HFF-Myc (cell line): ENCODE measurements around the gene UBTD1.

Experiments
- DNase-seq: peaks from one replicate; pipeline ENCODE4 v3.0.0-alpha.2; 2011; ENCODE audit warnings: low read depth; ENCODE audit errors: extremely low read depth
- H3K4me3 ChIP-seq: replicated peaks from 2 replicates; pipeline ENCODE4 v1.5.1; 2011; ENCODE audit warnings: low read depth, mild to moderate bottlenecking, control low read depth, low read length
- TF ChIP-seq, protein P1 (sequence below): IDR thresholded peaks from 2 replicates; pipeline ENCODE4 v1.5.1; 2012; ENCODE audit warnings: mild to moderate bottlenecking, low read depth, low read length, control low read depth; ENCODE audit errors: missing control alignments

The UBTD1 gene

DNA sequence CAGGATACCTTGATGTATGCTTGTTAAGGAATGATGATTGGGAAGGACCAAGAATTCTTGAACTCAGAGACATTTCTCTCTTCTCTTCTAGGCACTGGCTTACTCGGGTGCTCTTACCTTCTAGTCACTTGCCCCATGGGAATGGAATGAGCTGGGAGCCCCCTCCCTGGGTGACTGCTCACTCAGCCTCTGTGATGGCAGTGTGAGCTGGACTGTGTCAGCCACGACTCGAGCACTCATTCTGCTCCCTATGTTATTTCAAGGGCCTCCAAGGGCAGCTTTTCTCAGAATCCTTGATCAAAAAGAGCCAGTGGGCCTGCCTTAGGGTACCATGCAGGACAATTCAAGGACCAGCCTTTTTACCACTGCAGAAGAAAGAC, 42.0 kb upstream of the UBTD1 start:
- no peak overlapping the region for H3K4me3 ChIP-seq
- DNase-seq: no peak
- TF ChIP-seq, protein P1, sequence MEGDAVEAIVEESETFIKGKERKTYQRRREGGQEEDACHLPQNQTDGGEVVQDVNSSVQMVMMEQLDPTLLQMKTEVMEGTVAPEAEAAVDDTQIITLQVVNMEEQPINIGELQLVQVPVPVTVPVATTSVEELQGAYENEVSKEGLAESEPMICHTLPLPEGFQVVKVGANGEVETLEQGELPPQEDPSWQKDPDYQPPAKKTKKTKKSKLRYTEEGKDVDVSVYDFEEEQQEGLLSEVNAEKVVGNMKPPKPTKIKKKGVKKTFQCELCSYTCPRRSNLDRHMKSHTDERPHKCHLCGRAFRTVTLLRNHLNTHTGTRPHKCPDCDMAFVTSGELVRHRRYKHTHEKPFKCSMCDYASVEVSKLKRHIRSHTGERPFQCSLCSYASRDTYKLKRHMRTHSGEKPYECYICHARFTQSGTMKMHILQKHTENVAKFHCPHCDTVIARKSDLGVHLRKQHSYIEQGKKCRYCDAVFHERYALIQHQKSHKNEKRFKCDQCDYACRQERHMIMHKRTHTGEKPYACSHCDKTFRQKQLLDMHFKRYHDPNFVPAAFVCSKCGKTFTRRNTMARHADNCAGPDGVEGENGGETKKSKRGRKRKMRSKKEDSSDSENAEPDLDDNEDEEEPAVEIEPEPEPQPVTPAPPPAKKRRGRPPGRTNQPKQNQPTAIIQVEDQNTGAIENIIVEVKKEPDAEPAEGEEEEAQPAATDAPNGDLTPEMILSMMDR: no peak

DNA sequence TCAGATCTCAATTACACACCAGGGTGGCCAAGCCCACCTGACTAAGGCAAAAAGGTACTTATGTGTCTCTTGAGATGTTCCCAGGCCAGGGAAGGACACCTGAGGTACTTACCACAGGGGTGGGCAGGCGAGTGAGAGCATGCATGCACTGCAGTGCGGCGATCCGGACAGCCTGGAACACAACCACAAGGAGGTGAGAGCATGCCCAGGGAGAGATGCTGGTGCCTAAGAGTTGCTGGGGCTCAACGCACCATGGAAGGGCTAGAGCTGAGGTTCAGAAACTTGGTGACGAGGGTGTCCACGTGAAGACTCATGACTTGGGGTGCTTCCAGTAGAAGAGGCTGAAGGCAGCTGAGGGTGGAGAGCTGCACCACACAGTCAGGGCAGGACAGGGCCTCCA, 39.6 kb upstream of the UBTD1 start:
- no peak for DNase-seq
- H3K4me3 ChIP-seq: no peak overlapping the region
- TF ChIP-seq, protein P1: no peak

DNA sequence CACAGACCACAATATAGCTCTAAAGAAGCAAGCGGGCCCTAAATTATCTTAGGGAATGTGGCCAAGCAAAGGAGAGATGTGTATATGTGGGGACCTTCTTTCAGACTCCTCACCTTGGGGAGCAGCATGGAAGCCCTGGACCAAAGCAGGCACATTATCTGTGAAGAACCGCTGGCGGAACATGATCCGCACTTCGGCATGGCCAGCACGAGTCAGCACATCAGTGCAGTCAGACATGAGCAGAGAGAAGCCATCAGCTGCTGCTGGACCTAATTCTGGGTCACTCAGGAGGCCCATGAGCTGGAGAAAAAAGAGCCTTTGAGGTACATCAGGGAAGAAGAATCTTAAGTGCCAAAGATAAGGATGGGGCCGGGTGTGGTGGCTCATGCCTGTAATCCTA, 38.8 kb upstream of the UBTD1 start:
- no peak overlapping the region for H3K4me3 ChIP-seq
- TF ChIP-seq, protein P1: no peak
- no peak for DNase-seq

DNA sequence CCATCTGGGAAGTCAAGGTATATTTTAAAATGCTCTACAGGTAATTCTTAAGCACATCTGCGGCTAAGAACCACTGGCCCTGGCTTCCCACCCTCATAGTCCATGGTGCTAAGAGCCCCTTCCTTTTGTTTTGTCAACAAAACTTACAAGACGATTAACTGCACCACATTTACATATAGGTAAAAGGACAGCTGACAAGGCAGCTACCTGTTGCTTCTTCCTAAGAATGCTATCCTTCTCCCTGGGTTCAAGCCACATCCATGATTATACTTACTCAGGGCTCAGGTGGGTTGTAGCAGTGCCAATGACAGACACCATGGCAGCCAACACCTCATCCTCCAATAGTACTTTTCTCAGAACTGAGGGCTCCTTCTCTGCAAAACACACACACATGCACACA, 36.4 kb upstream of the UBTD1 start:
- TF ChIP-seq, protein P1: no peak
- H3K4me3 ChIP-seq: no peak overlapping the region
- no peak for DNase-seq

DNA sequence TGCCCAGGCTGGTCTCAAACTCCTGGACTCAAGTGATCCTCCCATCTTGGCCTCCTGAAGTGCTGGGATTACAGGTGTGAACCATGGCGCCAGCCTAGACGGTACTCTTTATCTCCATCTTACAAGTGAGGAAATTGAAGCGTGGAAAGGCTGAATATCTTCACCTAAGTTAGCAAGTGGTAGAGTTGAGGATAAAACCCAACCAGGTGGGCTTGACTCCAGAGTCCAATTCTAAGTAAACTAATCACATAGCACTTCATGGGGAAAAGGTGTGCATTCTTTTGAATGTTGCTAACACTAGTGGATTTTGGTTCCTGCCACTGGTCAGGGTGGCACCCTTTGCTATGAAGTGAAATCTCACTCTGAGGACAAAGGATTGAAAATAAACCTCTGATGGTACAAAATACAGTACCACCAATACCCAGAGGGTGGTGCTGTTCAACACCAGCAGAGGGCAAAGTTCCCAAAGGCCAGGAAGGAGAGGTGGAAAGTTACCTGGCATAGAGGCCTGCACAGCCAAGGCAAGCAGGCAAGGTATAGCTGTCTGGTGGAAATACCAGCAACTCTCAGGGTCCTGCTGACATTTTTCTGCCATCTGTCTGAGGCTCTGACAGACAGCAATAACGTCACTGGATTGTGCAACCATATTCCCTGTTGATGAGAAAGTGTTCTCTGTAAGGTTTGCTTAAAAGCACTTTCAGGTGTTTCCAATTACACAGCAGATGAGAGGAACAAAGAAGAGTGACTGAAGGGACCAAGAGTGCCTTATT, 35.2 kb upstream of the UBTD1 start:
- DNase-seq: peak; percentile 81
- no peak overlapping the region for H3K4me3 ChIP-seq
- TF ChIP-seq, protein P1: peak; percentile 82

DNA sequence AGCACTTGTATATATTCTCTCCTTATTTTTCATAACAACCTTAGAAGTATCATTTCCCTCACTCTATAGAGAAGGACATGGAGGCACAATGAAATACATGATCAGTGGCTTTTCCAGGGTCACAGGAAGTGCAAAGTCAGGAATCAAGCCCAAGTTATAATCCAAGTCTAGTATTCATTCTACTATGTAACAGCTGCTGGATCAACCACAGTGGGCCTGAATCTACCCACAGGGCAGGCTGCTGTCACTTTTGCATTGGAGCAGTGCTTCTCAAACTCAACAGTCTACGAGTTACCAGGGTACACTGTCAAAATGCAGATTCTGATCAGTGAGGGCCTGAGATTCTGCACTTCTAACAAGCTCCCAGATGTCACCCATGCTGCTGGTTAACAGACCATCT, 34.5 kb upstream of the UBTD1 start:
- TF ChIP-seq, protein P1: no peak
- no peak for DNase-seq
- no peak overlapping the region for H3K4me3 ChIP-seq

DNA sequence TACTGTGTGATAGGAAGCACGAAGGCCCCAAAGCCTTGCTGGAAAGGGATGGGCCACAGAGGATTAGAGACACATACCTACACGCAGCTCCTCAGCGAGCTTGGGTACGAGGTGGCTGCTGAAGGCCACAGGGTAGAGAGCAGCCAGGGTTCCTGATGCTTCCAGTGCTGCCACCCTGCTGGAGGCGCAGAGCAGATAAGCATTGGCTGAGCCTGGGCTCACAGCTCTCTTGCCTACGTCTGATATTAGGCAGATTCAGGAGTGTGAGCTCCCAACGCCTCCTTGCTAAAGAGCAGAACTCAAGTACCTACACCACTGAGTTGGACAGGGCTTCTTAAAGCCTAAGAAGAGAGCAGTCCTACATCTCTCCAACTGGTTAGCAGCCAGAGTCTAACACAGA, 32.7 kb upstream of the UBTD1 start:
- DNase-seq: no peak

More for the DNA sequence above, 32.7 kb upstream of the UBTD1 start:
- H3K4me3 ChIP-seq: no peak overlapping the region
- TF ChIP-seq, protein P1: no peak
